Measurements from ENCODE around the gene RAI1.
A peak's percentile ranks its signal among the peaks of the same experiment; 100 is the strongest.

RAI1 gene

GRCh38 chr17:17834974-17835373 lies 153.7 kb downstream of the RAI1 start:
- no peak overlapping the region for H3K27ac ChIP-seq (ENCODE audit: extremely low read depth, low read depth, low read length)
- no peak overlapping the region for H3K4me3 ChIP-seq (ENCODE audit: low read depth, low read length)
- peaks cover 32% of the 10 kb centered on the region for H3K4me1 ChIP-seq (ENCODE audit: control insufficient read depth, insufficient read depth, low read length)
- peaks cover 0 to 4% of the 10 kb centered on the region in 2 experiments; a peak in 2 of 3 replicates for H3K36me3 ChIP-seq (ENCODE audit: control insufficient read depth in 2 of 2, insufficient read depth in 1 of 2, low read length in 2 of 2)
- TF ChIP-seq ZBTB48 (tag by site-specific recombination; IDR thresholded peaks at IDR 0.05) (0 out of 2 replicates have a peak, but pooled peaks have one; percentile 25), PRDM4 (tag by site-specific recombination; IDR thresholded peaks at IDR 0.05) (no peak)
- H3K9me3 ChIP-seq (ENCODE audit: control insufficient read depth, insufficient read depth, low read depth, low read length): no peaks in the 10 kb centered on the region
- ChIA-PET CTCF (no interaction called here), POLR2A (interaction anchor here (2.0 kb wide), 1 partner anchor 12 kb away, joined by 31 read pairs; no protein-coding TSS in a partner anchor)

DNA sequence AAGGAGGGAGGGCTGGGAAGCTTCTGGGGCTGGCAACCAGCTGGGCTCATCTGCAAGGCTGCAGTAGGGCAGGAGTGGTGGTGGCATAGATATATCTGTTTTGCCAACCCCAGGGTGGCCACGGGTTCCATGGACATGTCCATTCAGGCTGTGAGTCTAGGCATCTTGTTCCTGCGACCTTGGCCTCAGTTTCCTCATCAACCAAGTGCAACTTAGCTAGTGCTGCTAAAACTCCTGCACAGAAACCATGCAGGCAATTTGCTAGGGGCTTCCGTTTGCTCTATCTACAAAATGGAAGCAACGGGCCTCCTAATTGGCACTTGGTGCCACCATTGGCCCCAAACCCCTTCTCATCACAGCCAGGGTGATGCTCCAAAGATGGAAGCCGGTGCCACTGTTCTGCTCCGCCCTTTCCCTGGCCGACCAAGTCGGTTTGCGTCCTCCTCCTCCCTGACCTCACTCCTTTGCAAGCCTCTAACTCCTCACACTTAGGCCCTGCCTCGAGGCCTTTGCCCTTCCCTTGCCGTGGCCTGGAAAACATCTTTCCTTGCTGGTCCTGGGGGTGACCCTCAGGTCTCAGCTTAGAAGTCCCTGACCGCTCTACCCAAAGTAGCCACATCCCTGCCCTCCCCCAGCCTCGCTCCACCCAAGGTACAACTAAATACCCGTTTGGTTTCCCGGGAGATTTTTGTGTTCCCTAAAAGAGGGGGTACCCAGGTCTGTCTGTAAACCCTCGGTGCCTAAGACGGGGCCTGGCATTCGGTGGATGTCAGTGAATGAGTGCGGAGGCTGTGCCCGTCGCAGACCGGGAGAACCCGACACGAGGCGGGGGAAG lies 154.4 kb downstream of the RAI1 start:
- CTCF ChIA-PET: interaction anchor here (0.6 to 3.6 kb wide), 7 partner anchors 15 to 199 kb away, joined by 3 to 17 read pairs (median 3); no protein-coding TSS in a partner anchor
- H3K4me3 ChIP-seq (ENCODE audit: low read depth, low read length): no peak overlapping the region
- peak overlapping the region; percentile 99 for H3K27ac ChIP-seq (ENCODE audit: extremely low read depth, low read depth, low read length)
- peaks cover 34% of the 10 kb centered on the region for H3K4me1 ChIP-seq (ENCODE audit: control insufficient read depth, insufficient read depth, low read length)
- POLR2A ChIA-PET: interaction anchor here (0.7 to 4.2 kb wide), 29 partner anchors 12 to 253 kb away, joined by 3 to 181 read pairs (median 4); partner anchors contain the start of genes DRC3, DRG2 and PEMT
- H3K9me3 ChIP-seq (ENCODE audit: control insufficient read depth, insufficient read depth, low read depth, low read length): no peaks in the 10 kb centered on the region
- H3K36me3 ChIP-seq (ENCODE audit: control insufficient read depth in 2 of 2, insufficient read depth in 1 of 2, low read length in 2 of 2): peaks cover 0 to 4% of the 10 kb centered on the region in 2 experiments; a peak in 2 of 3 replicates
- TF ChIP-seq PRDM4 (tag by site-specific recombination; IDR thresholded peaks at IDR 0.05) (no peak), HIC1 (tag by site-specific recombination; IDR thresholded peaks at IDR 0.05) (peak; percentile 63; the same call in 1 of the 2 replicates), ZNF37A (tag by site-specific recombination; IDR thresholded peaks at IDR 0.05) (no peak), KLF7 (tag by site-specific recombination; IDR thresholded peaks at IDR 0.05; ENCODE audit: borderline replicate concordance) (no peak), TRIM28 (IDR thresholded peaks at IDR 0.05; ENCODE audit: borderline replicate concordance, low read length) (peak; percentile 72; the same call in 1 of the 2 replicates), YY1 (tag by site-specific recombination; IDR thresholded peaks at IDR 0.05) (no peak), ZNF2 (tag by site-specific recombination; IDR thresholded peaks at IDR 0.05) (no peak), ZNF214 (tag by site-specific recombination; IDR thresholded peaks at IDR 0.05; ENCODE audit: borderline replicate concordance) (no peak), ZBTB11 (tag by site-specific recombination; conservative IDR thresholded peaks at IDR 0.05; ENCODE audit: low read depth) (no peak), SCRT1 (tag by site-specific recombination; IDR thresholded peaks at IDR 0.05; ENCODE audit: borderline replicate concordance) (no peak), ZNF221 (tag by site-specific recombination; IDR thresholded peaks at IDR 0.05; ENCODE audit: borderline replicate concordance) (no peak), ZNF501 (tag by site-specific recombination; IDR thresholded peaks at IDR 0.05) (peak; percentile 48; the same call in 1 of the 2 replicates)
- TF ChIP-seq, protein P1, sequence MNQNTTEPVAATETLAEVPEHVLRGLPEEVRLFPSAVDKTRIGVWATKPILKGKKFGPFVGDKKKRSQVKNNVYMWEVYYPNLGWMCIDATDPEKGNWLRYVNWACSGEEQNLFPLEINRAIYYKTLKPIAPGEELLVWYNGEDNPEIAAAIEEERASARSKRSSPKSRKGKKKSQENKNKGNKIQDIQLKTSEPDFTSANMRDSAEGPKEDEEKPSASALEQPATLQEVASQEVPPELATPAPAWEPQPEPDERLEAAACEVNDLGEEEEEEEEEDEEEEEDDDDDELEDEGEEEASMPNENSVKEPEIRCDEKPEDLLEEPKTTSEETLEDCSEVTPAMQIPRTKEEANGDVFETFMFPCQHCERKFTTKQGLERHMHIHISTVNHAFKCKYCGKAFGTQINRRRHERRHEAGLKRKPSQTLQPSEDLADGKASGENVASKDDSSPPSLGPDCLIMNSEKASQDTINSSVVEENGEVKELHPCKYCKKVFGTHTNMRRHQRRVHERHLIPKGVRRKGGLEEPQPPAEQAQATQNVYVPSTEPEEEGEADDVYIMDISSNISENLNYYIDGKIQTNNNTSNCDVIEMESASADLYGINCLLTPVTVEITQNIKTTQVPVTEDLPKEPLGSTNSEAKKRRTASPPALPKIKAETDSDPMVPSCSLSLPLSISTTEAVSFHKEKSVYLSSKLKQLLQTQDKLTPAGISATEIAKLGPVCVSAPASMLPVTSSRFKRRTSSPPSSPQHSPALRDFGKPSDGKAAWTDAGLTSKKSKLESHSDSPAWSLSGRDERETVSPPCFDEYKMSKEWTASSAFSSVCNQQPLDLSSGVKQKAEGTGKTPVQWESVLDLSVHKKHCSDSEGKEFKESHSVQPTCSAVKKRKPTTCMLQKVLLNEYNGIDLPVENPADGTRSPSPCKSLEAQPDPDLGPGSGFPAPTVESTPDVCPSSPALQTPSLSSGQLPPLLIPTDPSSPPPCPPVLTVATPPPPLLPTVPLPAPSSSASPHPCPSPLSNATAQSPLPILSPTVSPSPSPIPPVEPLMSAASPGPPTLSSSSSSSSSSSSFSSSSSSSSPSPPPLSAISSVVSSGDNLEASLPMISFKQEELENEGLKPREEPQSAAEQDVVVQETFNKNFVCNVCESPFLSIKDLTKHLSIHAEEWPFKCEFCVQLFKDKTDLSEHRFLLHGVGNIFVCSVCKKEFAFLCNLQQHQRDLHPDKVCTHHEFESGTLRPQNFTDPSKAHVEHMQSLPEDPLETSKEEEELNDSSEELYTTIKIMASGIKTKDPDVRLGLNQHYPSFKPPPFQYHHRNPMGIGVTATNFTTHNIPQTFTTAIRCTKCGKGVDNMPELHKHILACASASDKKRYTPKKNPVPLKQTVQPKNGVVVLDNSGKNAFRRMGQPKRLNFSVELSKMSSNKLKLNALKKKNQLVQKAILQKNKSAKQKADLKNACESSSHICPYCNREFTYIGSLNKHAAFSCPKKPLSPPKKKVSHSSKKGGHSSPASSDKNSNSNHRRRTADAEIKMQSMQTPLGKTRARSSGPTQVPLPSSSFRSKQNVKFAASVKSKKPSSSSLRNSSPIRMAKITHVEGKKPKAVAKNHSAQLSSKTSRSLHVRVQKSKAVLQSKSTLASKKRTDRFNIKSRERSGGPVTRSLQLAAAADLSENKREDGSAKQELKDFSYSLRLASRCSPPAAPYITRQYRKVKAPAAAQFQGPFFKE (tag by site-specific recombination; IDR thresholded peaks at IDR 0.05; ENCODE audit: borderline replicate concordance): no peak

Data from HEK293 (cell line).